Fibroblast of the conjunctiva (primary cell): ENCODE results near the gene TMEM132D.
"Not testable (repeated sequence)": the region's sequence is repeated elsewhere in the genome, so short reads cannot be mapped to it uniquely, and the experiment has no call there.

ENCODE experiments used
- DNase-seq: peaks from one replicate; pipeline ENCODE4 v3.0.0-alpha.2; 2010; ENCODE audit warnings: low read depth

The TMEM132D gene

DNA sequence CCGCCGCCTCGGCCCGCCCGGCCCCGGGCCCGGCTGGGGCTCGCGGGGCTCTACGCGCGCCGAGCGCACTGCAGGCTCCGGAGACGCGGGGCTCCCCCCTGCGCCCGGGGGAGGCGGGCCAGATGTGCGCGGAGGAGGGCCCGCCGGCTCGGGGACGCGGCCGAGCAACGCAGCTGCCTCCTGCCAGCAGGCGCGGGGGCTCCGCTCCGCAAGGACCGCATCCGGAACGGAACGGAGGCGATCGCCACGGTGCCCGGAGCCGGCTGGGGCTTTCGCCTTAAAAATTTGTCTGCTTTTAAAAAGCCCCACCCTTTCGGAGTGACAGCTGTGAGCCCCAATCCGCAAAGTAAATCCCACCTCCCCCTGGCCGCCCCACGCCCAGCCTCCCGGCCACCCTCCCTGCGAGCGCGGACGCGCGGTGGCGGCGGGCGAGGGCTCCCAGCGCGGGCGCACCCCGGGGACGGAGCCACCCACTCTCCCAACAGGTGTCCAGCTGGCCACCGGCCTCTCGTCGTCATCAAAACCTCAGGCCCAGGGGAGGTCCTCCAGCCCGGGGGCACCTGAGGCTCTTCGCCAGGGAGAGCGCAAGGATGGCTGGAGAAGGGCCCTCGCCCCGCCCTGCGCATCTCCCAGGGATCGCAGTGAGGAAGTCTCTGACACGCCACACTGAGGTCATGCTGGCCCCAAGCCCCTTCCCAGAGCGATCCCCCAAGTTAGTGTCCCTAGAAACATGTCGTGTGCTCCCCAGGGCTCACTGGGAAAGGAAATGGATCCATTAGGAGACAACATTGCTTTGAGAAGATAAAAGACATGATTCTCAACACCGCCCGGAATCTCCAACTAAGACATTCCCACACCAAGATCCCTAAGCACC lies at the start of gene TMEM132D:
TSS of gene TMEM132D (minus strand) at position 70 of the 874 bp plus-strand sequence.
- no peak for DNase-seq

DNA sequence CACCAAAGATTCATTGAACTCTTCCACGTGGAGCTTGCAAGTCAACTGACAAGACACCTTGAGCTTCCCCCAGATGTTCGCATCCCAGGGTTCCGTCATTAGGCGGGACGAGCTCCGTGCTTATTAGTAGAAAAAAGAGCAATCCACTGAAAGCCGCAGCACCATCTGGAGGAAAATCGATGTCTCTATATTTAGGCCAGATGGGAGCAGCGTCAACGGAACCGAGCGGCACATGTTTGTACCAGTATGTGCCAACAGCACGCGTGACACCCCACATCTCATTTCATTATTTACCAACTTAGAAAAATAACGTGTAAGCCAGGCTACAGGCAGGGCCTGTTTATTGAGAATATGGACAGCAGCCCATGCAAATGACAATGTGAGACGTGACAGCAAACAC lies 45.8 kb upstream of the TMEM132D start:
- DNase-seq: no peak

DNA sequence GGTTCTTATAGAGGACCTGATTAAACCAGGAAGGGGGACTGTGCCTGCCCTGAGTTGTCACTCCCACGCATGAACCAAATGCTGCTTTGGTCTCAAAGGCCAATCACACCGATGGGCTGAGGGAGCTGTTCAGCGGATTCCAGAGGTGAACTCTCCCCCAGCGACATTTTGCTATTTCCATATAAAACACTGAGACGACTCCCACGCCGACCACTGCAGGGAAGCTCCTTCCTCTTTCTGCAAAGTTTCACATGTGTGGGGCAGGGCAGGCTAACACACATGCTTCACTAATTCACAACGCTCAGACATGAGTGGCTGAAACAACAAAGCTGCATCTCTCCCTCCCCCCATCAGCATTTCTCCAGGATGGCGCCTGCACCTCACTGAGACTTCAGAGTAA lies 37.8 kb upstream of the TMEM132D start:
- no peak for DNase-seq

DNA sequence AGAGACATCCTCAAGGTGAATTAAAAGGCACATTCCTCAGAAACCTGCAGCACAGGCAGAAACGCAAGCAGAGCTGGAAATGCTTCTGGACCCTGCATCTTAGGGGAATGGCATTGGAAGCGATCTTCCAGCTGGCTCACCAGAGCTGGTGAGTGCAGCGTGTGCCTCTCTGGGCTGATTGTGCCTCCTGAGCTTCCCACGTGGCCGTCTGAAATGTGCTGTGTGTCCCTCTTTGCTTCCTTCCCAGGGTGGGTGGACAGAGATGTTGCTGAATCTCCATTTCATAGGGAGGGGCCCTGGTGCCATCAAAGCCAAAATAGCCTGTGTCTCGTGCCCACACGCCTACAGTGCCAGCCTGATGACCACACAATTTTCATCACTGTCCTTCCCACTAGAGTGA lies 34.3 kb upstream of the TMEM132D start:
- DNase-seq: no peak

DNA sequence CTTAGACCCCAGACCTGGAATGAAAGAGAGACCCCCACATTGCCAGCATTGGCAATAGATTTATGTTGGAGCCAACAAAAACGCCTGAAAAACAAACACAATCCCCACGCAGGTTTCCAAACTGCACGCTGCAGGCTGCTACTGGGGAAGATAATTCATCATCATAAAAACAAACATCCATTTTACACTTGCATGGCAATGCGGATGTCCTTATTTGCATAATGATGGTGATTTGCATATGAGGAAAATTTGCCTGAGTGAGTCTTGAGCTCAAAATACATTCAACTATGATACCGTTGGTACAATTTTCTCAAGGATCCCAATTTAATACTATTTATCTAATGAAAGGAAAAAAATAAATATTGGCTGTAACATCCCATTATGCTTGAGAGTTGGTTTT lies 33.6 kb upstream of the TMEM132D start:
- no peak for DNase-seq

DNA sequence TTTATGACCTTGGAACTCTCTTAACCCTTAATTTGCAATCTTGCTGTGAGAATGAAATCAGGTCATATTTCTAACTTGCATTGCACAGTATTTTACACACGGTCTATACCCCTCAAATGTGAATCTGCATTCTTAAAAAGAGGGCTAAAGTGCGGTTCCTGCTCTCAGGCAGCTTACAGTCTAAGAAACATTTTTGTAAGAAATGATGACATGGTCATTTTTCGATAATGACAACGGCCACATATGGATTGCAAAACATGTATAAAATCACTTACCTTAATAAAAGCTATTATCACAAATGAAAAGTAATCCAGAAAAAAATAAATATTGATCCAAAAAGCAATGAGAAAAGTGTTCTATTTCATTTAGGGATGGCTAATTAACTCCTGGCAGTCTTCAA lies 24.8 kb upstream of the TMEM132D start:
- DNase-seq: no peak

DNA sequence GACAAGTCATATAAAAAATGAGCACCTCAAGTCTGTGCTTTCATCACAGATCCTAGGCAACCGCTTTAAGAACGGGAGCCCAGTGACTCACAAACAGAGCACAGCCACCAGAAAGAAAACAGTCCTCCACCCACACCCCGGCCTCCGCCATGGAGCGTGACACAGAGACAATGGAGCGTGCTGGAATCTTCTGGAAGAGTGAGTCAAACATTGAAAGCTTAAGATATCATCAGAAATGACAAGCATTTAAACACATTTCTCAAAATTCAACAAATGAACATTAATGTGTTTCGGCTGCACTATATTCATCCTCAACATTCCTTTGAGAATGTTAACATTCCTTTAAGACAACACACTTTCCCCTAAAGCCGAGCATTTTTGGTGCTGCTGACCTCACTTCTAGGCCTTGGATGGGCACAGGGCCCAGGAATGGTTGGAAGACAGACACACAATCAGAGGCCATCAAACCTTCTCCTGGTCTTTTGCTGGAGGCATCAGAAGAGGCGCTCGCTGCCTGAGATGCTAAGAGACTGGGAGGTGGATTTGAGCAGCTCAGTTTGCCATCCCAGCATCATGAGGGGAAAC lies 23.6 kb upstream of the TMEM132D start:
- DNase-seq: no peak

DNA sequence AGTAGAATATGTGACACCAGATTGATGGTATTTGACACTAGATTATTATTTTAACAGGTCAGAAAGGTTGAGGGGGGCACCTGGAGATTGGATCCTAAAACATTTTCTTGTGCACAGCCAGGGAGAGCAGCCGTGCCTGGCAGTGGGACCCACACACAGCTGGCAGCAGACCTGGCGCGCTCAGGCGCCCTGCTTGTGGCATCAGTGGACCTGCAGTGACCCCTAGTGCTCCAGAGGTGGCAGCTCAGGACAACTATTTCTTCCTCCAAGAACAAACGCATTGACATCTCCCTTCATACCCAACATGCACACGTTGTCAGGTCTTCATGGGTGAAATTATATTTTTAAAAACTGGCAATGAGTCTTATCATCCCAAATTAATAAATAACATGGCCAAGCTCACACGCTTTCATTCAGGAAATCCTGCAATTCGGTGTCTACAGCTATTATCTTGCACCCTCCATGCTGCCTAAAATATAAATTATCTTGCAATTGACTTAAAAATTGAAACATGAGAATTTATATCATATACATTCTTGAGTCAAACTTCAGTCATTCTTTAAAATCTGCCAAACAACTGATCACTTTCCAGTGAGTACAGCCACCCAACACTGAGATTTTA lies 7.7 kb upstream of the TMEM132D start:
- peak; percentile 37 for DNase-seq

DNA sequence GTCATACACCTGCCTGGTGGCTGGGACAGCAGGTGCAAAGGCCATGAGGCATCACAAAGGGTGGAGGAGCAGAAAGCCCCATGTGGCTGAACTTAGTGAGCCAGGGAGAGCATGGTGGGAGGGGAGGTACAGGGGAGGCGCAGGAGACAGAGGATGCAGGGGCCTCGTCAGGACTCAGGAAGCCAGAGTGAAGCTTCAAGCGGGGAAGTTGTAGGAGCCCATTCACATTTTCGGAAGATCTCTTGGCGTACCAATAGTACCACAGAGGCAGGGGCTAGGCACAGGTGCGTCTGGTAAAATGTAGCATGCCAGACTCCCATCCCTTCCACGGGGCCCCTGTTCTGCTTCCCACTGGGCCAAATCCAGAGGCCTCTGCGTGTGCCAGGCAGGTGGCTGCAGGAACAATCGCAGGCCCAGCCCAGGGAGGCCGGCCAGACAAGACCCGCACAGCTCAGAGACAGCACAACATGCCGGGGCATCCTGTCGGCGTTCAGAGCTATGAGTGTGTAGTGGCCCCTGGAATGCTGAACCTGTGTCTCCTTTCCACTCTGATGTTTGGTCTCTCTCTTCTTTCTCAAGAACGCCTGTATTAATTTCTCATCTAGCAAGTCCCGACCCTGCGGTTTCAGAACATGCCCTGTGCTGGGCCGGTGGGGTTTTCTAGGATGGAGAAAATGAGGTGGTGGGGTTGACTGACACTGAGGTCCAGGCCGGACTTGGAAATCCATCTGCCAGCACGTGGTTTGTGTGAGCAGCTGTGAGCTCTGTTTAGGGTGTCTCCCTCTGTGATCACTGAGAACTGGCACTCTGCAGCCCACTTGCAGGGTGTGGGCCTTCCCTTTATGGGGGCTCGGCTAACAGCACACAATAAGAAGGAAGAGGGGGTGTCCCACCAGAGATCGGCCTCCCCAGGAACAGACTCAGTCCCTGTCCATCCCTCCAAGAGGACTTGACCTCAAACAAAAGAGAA lies 5.5 kb upstream of the TMEM132D start:
- no peak for DNase-seq

DNA sequence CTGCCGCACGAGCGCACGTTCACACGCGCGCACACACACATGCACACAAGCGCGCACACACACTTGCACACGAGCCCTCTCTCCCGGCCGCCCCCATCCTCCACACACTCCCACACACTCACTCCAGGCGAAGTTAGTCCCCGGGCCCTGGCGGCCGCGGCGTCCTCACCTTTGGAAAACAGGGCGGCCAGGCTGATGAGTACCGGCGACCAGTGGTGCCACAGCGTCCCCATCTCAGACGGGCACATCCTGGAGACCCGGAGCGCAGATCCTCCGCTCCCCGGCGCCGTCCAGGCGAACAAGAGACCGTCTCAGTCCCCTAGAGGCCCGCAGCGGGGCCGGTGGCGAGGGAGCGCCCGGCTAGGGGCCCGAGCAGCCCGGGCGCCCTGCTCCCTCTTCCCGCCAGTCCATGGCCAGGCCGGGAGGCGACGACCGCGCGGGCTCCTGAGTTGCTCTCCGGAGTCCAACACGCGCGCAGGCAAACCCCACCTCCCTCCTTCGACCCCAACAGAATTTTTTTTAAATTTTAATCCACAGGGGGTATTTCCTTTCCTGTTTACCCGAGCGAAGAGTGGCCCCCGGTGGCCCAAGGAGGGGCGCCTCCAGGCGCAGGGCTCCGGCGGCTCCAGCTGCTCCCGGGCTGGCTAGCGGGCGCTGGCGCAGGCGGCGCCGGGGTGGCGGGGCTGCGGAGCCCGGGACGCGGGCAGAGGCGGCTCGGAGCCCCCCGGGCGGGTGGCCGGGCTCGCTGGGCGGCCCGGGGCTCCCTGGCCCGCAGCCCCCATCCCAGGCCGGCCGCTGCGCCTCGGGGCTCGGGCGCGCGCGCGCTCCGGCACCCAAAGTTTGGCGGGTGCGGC lies 506 bp downstream of the TMEM132D start:
- no peak for DNase-seq

DNA sequence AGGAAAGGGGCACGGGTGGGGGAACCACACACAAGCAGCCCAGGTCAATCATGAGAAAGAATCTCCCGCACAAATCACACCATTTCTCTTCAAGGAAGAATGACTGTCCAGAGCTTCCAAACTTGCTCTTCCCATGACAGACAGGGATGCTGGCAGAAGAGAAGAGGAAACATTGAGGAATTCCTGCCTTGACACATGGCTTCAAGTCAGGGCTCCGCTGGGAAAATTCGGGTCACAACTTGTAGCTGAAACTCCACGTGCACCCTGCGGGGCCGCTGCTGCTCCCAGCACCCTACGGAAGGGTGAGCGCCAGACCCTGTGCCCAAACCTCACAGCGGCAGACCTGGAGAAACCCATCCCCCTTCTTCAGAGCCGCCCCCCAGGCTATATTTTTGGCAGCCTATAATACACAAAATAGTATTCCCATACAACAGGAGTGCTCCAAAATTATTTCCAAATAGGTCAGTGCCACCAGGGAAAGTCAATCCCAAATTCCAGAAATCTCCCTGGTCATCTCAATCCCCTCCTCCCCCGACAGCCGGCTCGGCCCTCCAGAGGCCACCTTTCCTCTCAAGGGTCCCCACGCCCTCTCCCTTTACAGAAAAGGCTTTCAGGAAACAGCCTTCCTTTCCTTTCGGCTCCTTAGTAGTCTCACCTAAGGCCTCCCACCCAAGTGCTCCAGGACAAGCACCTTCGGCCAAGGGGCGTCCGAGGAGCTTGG lies 1.3 kb downstream of the TMEM132D start:
- no peak for DNase-seq

DNA sequence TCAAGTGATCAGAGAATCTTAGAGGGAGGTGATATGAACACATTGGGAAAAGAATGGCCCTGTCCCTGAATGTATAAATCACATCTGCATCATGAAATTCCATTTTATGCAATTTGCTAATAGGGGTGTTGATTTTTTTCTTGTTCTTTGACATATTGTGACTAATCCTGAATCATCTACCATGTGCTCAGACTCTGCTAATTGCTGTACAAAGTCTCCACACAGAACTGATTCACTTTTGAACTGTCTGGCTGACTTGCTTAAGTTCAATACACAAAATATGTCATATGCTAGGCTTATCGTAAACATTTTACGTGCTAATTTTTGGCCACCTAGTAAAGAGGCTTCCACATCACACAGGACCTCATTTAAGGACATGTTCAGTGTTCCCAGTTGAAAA lies 2.6 kb downstream of the TMEM132D start:
- DNase-seq: no peak

DNA sequence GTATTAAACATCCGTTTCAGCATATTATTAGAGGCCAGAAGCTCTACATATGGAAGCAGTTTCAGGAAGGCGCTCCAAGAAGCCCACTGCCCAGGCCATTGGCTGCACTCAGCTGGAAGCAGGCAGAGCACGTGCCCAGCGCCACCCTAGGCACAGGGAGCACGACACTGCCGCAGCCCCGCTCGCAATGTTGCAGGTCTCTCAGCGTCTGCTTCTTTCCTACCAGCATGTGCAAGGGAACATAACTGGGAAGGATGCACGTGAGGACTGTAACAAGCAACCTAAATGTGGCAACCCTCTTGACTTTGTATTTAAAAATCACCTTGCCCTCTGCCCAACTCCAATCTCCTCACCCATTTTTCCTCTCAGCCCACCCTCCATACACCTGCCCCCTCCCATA lies 3.5 kb downstream of the TMEM132D start:
- DNase-seq: no peak

DNA sequence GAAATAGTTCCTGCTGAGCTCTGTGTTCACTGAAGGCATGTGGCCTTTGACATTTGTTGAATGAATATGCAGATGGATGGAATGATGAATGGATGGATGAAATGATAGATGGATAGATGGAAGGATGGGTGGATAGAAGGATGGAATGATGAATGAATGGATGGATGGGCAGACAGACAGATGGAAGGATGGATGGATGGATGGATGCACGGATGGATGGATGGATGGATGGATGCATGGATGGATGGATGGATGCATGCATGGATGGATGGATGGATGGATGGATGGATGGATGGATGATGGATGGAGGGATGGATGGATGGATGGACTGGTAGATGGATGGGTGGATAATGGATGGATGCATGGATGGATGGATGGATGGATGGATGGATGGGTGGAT lies 4.8 kb downstream of the TMEM132D start:
- DNase-seq: not testable (repeated sequence)

DNA sequence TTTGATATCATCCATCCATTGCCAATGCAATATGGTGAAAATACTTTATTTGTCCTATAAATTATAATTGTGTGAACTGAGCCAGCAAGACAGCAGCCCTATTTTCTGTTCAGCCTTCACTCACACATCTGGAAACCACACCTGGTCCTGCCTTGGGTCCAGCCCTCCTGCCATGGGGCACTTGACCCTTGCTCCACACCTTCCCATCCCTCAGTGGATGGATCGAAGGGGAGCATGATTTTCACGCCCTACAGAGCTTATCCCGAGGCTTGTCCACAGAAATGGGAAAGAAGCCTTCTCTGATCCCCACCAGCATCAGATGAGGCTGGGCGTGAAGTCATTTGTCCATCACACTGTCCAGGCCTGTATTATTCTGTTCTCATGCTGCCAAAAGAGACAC lies 10.1 kb downstream of the TMEM132D start:
- DNase-seq: no peak

DNA sequence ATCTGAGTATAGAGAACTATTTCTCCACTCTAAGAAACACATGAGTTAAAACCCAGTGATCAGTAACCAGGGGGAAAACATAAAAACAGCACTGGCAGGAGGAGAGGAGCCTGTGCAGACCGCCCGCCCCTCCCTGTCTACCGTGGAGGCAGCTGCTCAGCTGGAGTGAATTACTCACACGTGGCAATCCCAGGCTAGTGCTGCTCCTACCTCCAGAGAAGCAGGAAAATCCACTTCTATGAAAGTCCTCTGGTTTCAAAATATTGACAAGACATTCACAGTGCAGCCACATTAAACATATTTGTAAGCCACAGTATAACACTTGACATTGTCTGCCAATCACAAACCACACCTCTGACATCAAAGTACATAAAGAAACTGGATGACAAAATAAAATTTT lies 16.7 kb downstream of the TMEM132D start:
- no peak for DNase-seq

DNA sequence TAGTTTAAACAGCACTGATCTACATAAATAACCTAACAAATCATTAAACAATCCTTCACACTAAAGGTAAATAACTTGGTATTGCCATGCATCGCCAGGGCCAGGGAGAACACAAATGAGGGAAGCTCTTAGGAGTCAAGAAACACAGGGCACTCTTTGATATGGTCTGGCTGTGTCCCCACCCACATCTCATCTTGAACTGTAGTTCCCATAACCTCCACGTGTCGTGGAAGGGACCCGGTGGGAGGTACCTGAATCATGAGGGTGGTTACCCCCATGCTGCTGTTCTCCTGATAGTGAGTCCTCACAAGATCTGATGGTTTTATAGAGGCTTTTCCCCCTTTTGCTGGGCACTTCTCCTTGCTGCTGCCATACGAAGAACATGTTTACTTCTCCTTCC lies 17.3 kb downstream of the TMEM132D start:
- DNase-seq: no peak

DNA sequence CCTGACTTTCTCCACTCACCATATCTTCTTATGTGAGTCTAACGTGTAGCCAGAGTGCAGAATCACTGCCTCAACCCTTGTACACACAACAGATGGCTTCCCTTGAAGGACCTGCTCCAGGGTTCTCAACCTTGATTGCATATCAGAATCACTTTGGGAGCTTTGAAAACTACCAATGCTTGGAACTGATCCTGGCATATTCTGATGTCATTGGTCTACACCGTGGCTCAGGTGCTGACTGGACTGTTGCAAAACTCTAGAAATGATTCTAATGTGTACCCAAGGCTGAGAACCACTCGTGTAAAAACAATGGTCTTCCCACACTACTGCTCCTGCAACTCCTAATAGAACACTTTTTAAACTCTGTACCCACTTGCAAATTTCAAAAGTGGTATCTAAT lies 18.5 kb downstream of the TMEM132D start:
- no peak for DNase-seq

DNA sequence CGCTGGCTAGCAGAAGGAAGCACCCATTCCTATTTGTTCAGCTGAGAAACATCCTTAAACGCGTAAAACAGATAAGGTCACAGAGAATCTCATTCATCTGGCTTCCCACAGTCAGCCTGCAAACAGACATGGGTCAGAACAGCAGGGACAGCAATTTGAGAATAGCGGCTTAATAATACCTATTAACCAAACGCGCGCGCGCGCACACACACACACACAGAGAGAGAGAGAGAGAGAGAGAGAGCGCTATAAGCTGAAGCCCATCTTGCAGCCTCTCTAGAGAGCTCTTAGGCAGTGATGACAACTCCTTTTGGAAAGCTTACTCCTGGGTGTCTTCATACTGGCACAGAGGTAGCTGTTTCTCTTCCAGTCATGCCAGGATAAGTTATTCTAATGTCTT lies 26.4 kb downstream of the TMEM132D start:
- no peak for DNase-seq

DNA sequence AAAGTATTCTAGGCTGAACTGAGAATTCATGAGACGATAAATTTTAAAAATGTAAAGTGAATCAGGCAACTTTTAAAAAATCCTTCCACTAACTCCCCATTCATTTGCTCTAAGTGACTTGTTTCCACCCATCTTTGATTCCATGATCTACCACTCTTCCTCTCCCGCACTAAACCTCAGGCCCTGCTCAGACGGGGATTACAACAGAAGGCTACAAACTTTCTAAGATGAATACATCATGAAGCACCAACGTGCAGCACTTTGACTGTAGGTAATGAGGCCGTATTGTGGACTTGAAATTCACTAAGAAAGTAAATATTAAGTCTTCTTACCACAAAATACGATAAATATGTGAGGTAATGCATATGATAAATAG lies 30.0 kb downstream of the TMEM132D start:
- no peak for DNase-seq
